Astrocyte (in vitro differentiated cells and primary cell): ENCODE measurements around the gene LRMDA. TPM values are rescaled to one million over a fixed set of nuclear protein-coding genes. Genes with fewer than 3 reads are reported as not detected.

Source experiments
- DNase-seq: peaks from one replicate; pipeline ENCODE4 v3.0.0-alpha.2; 2010; ENCODE audit warnings: low read depth
- FAIRE-seq: peaks from 2 replicates; lab custom pipeline; 2011; peaks lifted over from hg19 to GRCh38; lab: Jason Lieb, UNC
- H2AFZ ChIP-seq: 2 replicates; pipeline ENCODE4 v1.6.0; 2012; ENCODE audit warnings: low read depth, low read length, inconsistent platforms
- H3K27ac ChIP-seq: 2 replicates; pipeline ENCODE4 v1.5.1; 2011; ENCODE audit warnings: low read depth, low read length, inconsistent platforms
- H3K27me3 ChIP-seq: 2 replicates; pipeline ENCODE4 v1.6.0; 2011; ENCODE audit warnings: low read length, inconsistent platforms; ENCODE audit not compliant: insufficient read depth
- H3K36me3 ChIP-seq: 2 replicates; pipeline ENCODE4 v1.5.1; 2011; ENCODE audit warnings: low read length, inconsistent platforms; ENCODE audit not compliant: insufficient read depth
- H3K4me1 ChIP-seq: 2 replicates; pipeline ENCODE4 v1.5.1; 2011; ENCODE audit warnings: low read length, inconsistent platforms; ENCODE audit not compliant: insufficient read depth
- H3K4me2 ChIP-seq: 2 replicates; pipeline ENCODE4 v1.6.0; 2012; ENCODE audit warnings: low read length, inconsistent platforms
- H3K4me3 ChIP-seq: 2 replicates; pipeline ENCODE4 v1.5.1; 2011; ENCODE audit warnings: low read depth, mild to moderate bottlenecking, low read length, inconsistent platforms; ENCODE audit not compliant: insufficient read depth
- H3K79me2 ChIP-seq: 2 replicates; pipeline ENCODE4 v1.6.0; 2012; ENCODE audit warnings: mild to moderate bottlenecking, low read length, inconsistent platforms; ENCODE audit not compliant: insufficient read depth
- H3K9ac ChIP-seq: 2 replicates; pipeline ENCODE4 v1.6.0; 2012; ENCODE audit warnings: mild to moderate bottlenecking, low read length, inconsistent platforms
- H3K9me3 ChIP-seq: 2 replicates; pipeline ENCODE4 v1.5.1; 2012; ENCODE audit warnings: low read depth, mild to moderate bottlenecking, low read length, inconsistent platforms; ENCODE audit not compliant: insufficient read depth
- H4K20me1 ChIP-seq: 2 replicates; pipeline ENCODE4 v1.6.0; 2012; ENCODE audit warnings: low read length, inconsistent platforms; ENCODE audit not compliant: insufficient read depth
- H3K27ac Mint-ChIP-seq: one replicate; pipeline ENCODE4 v1.8.0; 2021; ENCODE audit warnings: mild to moderate bottlenecking, mixed read lengths; ENCODE audit not compliant: unreplicated experiment
- H3K27me3 Mint-ChIP-seq: one replicate; pipeline ENCODE4 v1.8.0; 2021; ENCODE audit warnings: low read depth, mixed read lengths; ENCODE audit not compliant: unreplicated experiment
- H3K36me3 Mint-ChIP-seq: one replicate; pipeline ENCODE4 v1.8.0; 2021; ENCODE audit warnings: low read depth, mixed read lengths; ENCODE audit not compliant: unreplicated experiment
- H3K4me1 Mint-ChIP-seq: one replicate; pipeline ENCODE4 v1.8.0; 2021; ENCODE audit warnings: low read depth, mixed read lengths; ENCODE audit not compliant: unreplicated experiment
- H3K4me3 Mint-ChIP-seq: one replicate; pipeline ENCODE4 v1.8.0; 2021; ENCODE audit warnings: mild to moderate bottlenecking, moderate library complexity, mixed read lengths; ENCODE audit not compliant: unreplicated experiment
- H3K9me3 Mint-ChIP-seq: one replicate; pipeline ENCODE4 v1.8.0; 2021; ENCODE audit warnings: mild to moderate bottlenecking, mixed read lengths; ENCODE audit not compliant: unreplicated experiment
- EZH2 ChIP-seq: IDR thresholded peaks from 2 replicates; pipeline ENCODE4 v1.6.1; 2012; ENCODE audit warnings: mild to moderate bottlenecking, low read length, inconsistent platforms; ENCODE audit not compliant: insufficient read depth
- total RNA-seq: library from RNA; stranded (reverse); gene quantifications from 2 replicates; pipeline ENCODE4 v1.2.1, GENCODE V29; 2021
- TF ChIP-seq, protein P1 (sequence below): IDR thresholded peaks from 2 replicates; pipeline ENCODE4 v1.5.1; 2011; ENCODE audit warnings: low read depth, mild to moderate bottlenecking, inconsistent platforms, low read length, moderate library complexity; ENCODE audit not compliant: insufficient read depth

Gene LRMDA
- total RNA-seq, 1 donor from 2014 or later, result 2.7 TPM

DNA sequence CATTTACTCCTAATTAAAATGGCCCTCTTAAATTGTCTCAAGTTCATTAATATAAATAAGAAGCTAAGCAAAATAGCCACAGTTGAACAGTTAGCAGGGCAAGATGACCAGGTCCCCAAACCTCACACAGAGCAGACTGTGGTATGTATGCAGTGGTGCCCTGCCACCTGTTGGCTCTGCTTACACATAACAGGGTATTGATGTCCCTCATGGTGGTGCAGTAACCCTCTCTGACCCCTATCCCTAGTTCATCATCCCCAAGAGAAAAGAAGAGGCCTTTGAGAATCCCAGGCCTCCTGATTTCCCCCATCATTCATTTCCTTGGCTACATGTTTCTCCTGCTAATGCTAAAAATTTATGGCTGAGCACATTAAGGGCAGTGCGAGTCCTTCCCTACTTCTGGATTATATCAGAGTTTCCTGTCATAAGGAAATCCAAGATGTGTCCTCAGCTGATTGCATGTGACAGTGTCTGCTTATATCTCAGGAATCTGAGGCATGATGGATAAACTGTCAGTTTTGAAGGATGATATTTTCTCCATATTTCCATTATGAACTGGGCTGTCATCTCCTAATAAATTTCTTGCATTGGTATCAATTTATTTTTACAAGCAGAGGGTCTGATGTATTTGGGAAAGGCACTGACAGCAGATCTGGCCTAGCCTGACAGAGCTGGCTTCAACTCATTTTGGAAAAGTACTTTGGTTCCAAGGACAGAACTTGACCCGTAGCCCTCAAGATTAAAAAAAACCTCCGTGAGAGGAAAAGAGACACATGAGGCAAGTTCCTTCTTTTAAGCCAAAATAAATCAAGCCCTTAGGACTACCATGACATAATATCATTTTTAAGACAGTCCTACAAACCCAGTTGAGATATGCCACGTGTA lies 880.6 kb downstream of the LRMDA start:
- Mint-ChIP-seq H3K4me1 (peaks cover 9% of the 10 kb centered on the region), H3K9me3 (peaks cover 8% of the 10 kb centered on the region), H3K36me3 (peaks cover under 1% of the 10 kb centered on the region), H3K4me3 (no peak overlapping the region), H3K27ac (no peak overlapping the region), H3K27me3 (no peaks in the 10 kb centered on the region)
- H2AFZ ChIP-seq, result no peak overlapping the region
- no peak overlapping the region for H3K27ac ChIP-seq
- H3K79me2 ChIP-seq, result no peaks in the 10 kb centered on the region
- H3K36me3 ChIP-seq, result no peaks in the 10 kb centered on the region
- peaks cover 22% of the 10 kb centered on the region for H3K4me1 ChIP-seq
- H3K4me2 ChIP-seq, result no peak overlapping the region
- FAIRE-seq, result peak; percentile 43
- DNase-seq, result no peak
- H3K4me3 ChIP-seq, result no peak overlapping the region
- H3K9me3 ChIP-seq, result peaks cover 2% of the 10 kb centered on the region
- H3K27me3 ChIP-seq, result no peaks in the 10 kb centered on the region
- TF ChIP-seq, protein P1, sequence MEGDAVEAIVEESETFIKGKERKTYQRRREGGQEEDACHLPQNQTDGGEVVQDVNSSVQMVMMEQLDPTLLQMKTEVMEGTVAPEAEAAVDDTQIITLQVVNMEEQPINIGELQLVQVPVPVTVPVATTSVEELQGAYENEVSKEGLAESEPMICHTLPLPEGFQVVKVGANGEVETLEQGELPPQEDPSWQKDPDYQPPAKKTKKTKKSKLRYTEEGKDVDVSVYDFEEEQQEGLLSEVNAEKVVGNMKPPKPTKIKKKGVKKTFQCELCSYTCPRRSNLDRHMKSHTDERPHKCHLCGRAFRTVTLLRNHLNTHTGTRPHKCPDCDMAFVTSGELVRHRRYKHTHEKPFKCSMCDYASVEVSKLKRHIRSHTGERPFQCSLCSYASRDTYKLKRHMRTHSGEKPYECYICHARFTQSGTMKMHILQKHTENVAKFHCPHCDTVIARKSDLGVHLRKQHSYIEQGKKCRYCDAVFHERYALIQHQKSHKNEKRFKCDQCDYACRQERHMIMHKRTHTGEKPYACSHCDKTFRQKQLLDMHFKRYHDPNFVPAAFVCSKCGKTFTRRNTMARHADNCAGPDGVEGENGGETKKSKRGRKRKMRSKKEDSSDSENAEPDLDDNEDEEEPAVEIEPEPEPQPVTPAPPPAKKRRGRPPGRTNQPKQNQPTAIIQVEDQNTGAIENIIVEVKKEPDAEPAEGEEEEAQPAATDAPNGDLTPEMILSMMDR, result peak; percentile 14
- TF ChIP-seq EZH2, result no peak
- H4K20me1 ChIP-seq, result no peaks in the 10 kb centered on the region
- H3K9ac ChIP-seq, result no peak overlapping the region

DNA sequence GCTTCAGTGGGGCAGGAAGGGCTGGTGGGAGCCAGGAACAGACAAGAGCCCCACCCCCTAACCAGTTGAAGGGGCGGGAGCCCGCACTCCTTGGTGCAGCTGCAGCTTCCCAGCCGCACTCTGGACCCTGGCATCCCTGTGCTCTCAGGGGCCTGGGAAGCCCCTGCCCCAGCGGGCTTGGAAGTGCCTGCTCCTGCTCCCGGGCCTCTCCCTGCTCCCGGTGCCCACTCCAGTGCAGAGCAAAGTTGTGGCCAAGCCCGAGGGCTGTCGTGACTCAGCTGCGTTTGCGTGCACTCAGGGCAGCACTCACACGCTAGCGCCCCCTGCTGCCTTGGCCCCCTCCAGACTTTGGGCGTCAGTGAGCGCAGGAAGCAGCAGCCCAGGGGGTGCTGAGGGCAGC lies 883.8 kb downstream of the LRMDA start:
- no peak for DNase-seq
- H3K9ac ChIP-seq, result no peak overlapping the region
- no peak overlapping the region for H3K4me3 ChIP-seq
- H3K79me2 ChIP-seq, result no peaks in the 10 kb centered on the region
- H3K36me3 ChIP-seq, result no peaks in the 10 kb centered on the region
- FAIRE-seq, result no peak
- TF ChIP-seq, protein P1, result no peak
- TF ChIP-seq EZH2, result no peak
- no peaks in the 10 kb centered on the region for H3K27me3 ChIP-seq
- no peak overlapping the region for H3K27ac ChIP-seq
- Mint-ChIP-seq H3K9me3 (peaks cover 8% of the 10 kb centered on the region), H3K27ac (no peak overlapping the region), H3K4me1 (no peaks in the 10 kb centered on the region), H3K36me3 (peaks cover 3% of the 10 kb centered on the region), H3K27me3 (no peaks in the 10 kb centered on the region), H3K4me3 (no peak overlapping the region)
- peaks cover 5% of the 10 kb centered on the region for H3K9me3 ChIP-seq
- H2AFZ ChIP-seq, result no peak overlapping the region
- H3K4me2 ChIP-seq, result no peak overlapping the region
- H4K20me1 ChIP-seq, result no peaks in the 10 kb centered on the region
- peaks cover 5% of the 10 kb centered on the region for H3K4me1 ChIP-seq

DNA sequence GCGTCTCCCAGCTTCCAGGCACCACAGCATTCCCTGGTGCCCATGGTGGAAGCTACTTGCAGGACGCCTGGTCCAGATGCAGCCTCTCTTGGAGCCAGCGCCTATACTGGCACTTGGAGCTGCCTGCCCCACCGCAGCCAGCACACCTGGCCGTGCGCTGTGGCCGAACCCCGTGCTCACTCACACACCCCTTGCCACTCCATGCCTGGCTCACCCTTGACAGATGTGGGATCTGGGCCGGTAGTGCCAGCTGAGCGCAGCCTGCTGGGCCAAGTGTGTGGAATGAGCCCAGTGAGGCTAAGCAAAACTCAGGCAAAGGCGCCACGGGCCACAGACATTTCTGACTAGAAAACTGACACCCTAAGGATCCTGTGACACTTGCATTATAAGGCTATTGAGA lies 884.8 kb downstream of the LRMDA start:
- no peak for DNase-seq
- Mint-ChIP-seq H3K27me3 (no peaks in the 10 kb centered on the region), H3K36me3 (peaks cover 3% of the 10 kb centered on the region), H3K4me1 (no peaks in the 10 kb centered on the region), H3K27ac (no peak overlapping the region), H3K9me3 (peaks cover 8% of the 10 kb centered on the region), H3K4me3 (no peak overlapping the region)
- no peak overlapping the region for H3K27ac ChIP-seq
- FAIRE-seq, result no peak
- no peaks in the 10 kb centered on the region for H3K4me1 ChIP-seq
- H3K9ac ChIP-seq, result no peak overlapping the region
- no peaks in the 10 kb centered on the region for H4K20me1 ChIP-seq
- H2AFZ ChIP-seq, result no peak overlapping the region
- TF ChIP-seq, protein P1, result no peak
- no peak for TF ChIP-seq EZH2
- H3K79me2 ChIP-seq, result no peaks in the 10 kb centered on the region
- no peaks in the 10 kb centered on the region for H3K27me3 ChIP-seq
- no peak overlapping the region for H3K4me3 ChIP-seq
- no peaks in the 10 kb centered on the region for H3K36me3 ChIP-seq
- H3K4me2 ChIP-seq, result no peak overlapping the region
- peaks cover 5% of the 10 kb centered on the region for H3K9me3 ChIP-seq
